DND-41 (cell line): ENCODE results near the gene TMEM258.

Source experiments
- EZH2 ChIP-seq: IDR thresholded peaks from 3 replicates; pipeline ENCODE4 v1.6.1; 2012; ENCODE audit warnings: borderline replicate concordance, low read depth, mild to moderate bottlenecking, moderate library complexity, low read length, inconsistent platforms; ENCODE audit not compliant: severe bottlenecking
- TF ChIP-seq, protein P1 (sequence below): IDR thresholded peaks from 2 replicates; pipeline ENCODE4 v1.5.1; 2012; ENCODE audit warnings: borderline replicate concordance, low read length, moderate library complexity, mild to moderate bottlenecking; ENCODE audit not compliant: poor library complexity, severe bottlenecking; ENCODE audit errors: extremely low read depth

DNA sequence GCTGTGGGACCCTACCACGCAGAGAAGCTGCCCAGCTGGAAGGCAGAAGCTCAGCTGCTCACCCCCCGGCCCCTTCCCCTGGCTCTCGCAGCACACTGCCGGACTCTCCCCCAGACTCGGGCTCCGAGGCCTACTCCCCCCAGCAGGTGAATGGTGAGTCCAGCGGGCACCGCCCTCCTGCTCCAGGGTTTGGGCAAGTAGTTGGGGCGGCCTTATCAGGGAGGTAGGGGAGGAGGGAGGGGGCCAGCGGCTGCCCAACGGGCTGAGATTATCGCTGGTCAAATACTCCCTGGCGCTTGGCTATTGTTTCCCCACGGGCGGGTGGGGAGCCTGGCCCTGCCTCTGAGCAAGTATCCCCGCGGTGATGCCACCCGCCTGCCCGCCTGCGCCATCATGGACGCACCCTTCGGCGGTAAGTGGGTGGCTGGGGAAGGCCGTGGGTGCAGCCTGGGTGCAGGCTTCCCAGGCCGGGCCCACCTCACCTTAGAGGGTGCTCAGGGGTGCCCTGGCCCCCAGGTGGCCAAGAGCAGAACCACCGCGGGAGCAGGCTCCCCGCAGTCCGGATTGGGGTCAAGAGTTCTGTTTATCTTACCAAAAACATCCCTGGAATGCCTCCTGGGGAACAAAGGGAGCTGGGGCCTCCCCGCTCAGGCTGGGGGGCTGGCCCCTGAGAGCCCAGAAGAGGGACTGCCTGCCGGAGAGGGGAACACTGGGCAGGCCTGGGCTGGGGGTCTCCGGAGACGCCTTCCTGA is 23.1 kb downstream of the TMEM258 start:
- TF ChIP-seq, protein P1, sequence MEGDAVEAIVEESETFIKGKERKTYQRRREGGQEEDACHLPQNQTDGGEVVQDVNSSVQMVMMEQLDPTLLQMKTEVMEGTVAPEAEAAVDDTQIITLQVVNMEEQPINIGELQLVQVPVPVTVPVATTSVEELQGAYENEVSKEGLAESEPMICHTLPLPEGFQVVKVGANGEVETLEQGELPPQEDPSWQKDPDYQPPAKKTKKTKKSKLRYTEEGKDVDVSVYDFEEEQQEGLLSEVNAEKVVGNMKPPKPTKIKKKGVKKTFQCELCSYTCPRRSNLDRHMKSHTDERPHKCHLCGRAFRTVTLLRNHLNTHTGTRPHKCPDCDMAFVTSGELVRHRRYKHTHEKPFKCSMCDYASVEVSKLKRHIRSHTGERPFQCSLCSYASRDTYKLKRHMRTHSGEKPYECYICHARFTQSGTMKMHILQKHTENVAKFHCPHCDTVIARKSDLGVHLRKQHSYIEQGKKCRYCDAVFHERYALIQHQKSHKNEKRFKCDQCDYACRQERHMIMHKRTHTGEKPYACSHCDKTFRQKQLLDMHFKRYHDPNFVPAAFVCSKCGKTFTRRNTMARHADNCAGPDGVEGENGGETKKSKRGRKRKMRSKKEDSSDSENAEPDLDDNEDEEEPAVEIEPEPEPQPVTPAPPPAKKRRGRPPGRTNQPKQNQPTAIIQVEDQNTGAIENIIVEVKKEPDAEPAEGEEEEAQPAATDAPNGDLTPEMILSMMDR = no peak
- TF ChIP-seq EZH2 = no peak
